ENCODE results near the gene GTF2H1.
"Not testable (repeated sequence)": the region's sequence is repeated elsewhere in the genome, so short reads cannot be mapped to it uniquely, and the experiment has no call there.

Gene GTF2H1

GRCh38 chr11:18317551-18317950 is 4.8 kb upstream of the GTF2H1 start:
- TF ChIP-seq, protein P1, sequence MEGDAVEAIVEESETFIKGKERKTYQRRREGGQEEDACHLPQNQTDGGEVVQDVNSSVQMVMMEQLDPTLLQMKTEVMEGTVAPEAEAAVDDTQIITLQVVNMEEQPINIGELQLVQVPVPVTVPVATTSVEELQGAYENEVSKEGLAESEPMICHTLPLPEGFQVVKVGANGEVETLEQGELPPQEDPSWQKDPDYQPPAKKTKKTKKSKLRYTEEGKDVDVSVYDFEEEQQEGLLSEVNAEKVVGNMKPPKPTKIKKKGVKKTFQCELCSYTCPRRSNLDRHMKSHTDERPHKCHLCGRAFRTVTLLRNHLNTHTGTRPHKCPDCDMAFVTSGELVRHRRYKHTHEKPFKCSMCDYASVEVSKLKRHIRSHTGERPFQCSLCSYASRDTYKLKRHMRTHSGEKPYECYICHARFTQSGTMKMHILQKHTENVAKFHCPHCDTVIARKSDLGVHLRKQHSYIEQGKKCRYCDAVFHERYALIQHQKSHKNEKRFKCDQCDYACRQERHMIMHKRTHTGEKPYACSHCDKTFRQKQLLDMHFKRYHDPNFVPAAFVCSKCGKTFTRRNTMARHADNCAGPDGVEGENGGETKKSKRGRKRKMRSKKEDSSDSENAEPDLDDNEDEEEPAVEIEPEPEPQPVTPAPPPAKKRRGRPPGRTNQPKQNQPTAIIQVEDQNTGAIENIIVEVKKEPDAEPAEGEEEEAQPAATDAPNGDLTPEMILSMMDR (conservative IDR thresholded peaks at IDR 0.05; ENCODE audit: low read length): no peak
- no peak overlapping the region for H3K4me3 ChIP-seq (ENCODE audit: low read length)
- DNase-seq (ENCODE audit: low read depth): no peak

- H3K4me3 ChIP-seq (ENCODE audit: low read length): no peak overlapping the region
- DNase-seq (ENCODE audit: low read depth): no peak
- TF ChIP-seq, protein P1 (conservative IDR thresholded peaks at IDR 0.05; ENCODE audit: low read length): no peak
Measured at GRCh38 chr11:18319914-18320313, 2.5 kb upstream of the GTF2H1 start.

- H3K4me3 ChIP-seq (ENCODE audit: low read length): peak overlapping the region; percentile 93
- no peak for DNase-seq (ENCODE audit: low read depth)
- TF ChIP-seq, protein P1 (conservative IDR thresholded peaks at IDR 0.05; ENCODE audit: low read length): no peak
Measured at GRCh38 chr11:18320617-18321016, 1.8 kb upstream of the GTF2H1 start.

DNA sequence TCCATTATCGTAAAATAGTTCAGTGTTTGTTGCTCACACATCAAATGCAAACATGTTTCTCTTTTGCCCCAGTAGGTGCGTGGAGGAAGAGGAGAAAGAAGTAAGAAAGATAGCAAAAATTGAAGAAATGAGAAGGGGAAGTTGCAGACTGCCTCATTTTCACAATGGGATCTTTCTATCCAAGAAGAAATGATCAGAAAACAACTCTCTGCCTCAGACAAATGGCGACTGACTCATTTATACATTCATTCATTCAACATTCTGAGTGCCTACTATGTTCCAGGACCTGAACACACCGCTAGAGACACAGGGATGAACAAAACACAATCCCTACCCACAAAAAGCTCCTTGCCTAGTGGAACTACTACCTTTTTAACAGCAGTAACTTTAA is 794 bp upstream of the GTF2H1 start:
- TF ChIP-seq, protein P1 (conservative IDR thresholded peaks at IDR 0.05; ENCODE audit: low read length): no peak
- peak overlapping the region; percentile 93 for H3K4me3 ChIP-seq (ENCODE audit: low read length)
- DNase-seq (ENCODE audit: low read depth): no peak

DNA sequence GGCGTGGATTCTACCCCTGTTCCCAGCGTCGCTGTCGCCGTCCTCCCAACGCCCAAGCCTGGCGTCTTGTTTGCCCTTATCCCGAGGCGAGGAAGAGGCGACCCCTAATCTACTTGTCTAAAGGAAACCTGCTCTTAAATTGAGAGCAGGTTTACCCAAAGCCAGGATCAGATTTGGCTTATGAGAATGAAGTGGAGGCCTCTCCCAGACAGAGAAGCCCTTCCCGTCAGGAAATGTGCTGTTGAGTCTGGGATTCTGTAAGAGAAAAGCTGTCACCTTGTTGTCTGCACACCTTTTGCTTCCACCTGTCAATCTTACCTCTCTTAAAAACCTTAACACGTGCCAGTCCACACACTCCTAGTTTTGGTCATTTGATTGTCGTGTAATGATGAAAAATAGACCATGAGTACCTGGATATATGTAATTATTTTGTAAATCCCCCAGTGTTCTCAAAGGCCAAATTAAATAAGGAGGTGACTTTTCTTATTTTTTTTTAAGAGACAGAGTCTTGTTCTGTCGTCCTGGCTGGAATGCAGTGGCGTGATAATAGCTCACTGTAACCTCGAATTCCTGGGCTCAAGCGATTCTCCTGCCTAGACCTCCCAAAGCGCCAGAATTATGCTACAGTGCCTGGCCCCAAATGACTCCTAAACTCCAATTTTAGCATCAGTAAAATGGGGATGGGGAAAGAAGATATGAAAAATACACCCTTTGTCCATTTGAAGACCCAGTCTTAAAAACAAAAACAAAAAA is 627 bp downstream of the GTF2H1 start:
- peak; percentile 13 for DNase-seq (ENCODE audit: low read depth)
- TF ChIP-seq, protein P1 (conservative IDR thresholded peaks at IDR 0.05; ENCODE audit: low read length): no peak
- peak overlapping the region; percentile 93 for H3K4me3 ChIP-seq (ENCODE audit: low read length)

- peak overlapping the region; percentile 93 for H3K4me3 ChIP-seq (ENCODE audit: low read length)
- not testable (repeated sequence) for DNase-seq (ENCODE audit: low read depth)
Measured at GRCh38 chr11:18323881-18324280, 1.5 kb downstream of the GTF2H1 start.

GRCh38 chr11:18324381-18324780 is 2.0 kb downstream of the GTF2H1 start:
- peak overlapping the region; percentile 93 for H3K4me3 ChIP-seq (ENCODE audit: low read length)
- DNase-seq (ENCODE audit: low read depth): no peak
- TF ChIP-seq, protein P1 (conservative IDR thresholded peaks at IDR 0.05; ENCODE audit: low read length): no peak
